ENCODE results near the gene NKAIN2. TPM values are rescaled to one million over a fixed set of nuclear protein-coding genes. Genes with fewer than 3 reads are reported as not detected.

The NKAIN2 gene
- polyA plus RNA-seq, 1 of the 3 experiments (the other 2 are of a cell fraction): not detected

DNA sequence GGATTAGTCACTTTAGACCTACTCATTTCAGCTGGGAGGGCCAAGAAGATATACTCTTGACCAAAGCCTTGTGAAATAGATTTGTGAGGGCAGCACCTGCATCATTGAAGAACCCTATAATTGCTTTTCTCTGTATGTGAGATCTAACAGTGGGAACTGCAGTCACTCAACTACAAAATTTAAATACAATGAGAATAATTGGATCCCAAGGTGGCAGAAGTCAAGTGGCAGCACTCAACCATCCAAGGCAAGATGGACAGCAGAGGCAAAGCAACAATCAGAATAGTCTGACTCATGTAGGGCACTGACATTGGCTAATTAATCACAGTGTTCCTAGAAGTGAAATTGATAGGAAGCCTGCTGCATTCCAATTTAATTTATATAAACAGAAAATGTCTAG is 8.9 kb upstream of the NKAIN2 start:
- no peaks in the 10 kb centered on the region for H4K20me1 ChIP-seq (ENCODE audit: insufficient read depth)
- H3F3A ChIP-seq (replicated peaks; ENCODE audit: insufficient read depth): no peaks in the 10 kb centered on the region
- no peak overlapping the region for H2AFZ ChIP-seq (ENCODE audit: low read depth)
- no peaks in the 10 kb centered on the region for H3K4me1 ChIP-seq (ENCODE audit: control insufficient read depth in 1 of 2, insufficient read depth in 2 of 2, low read depth in 1 of 2, low read length in 1 of 2)
- no peaks in the 10 kb centered on the region for H3K36me3 ChIP-seq (replicated peaks in 1 of 2; ENCODE audit: control insufficient read depth in 1 of 2, insufficient read depth in 2 of 2, low read length in 1 of 2)
- no peak overlapping the region for H3K4me2 ChIP-seq
- DNase-seq: no peak
- H3K9me3 ChIP-seq: no peaks in the 10 kb centered on the region
- H3K79me2 ChIP-seq (ENCODE audit: insufficient read depth): no peaks in the 10 kb centered on the region
- ChIA-PET POLR2A (no interaction called here), CTCF (interaction anchor here (0.6 to 1.0 kb wide), 2 partner anchors 8 to 14 kb away, joined by 3 to 4 read pairs; no protein-coding TSS in a partner anchor)
- no peak overlapping the region for H3K27ac ChIP-seq (ENCODE audit: low read depth in 2 of 2, low read length in 1 of 2)
- H3K9me2 ChIP-seq: no peaks in the 10 kb centered on the region
- TF ChIP-seq SMC3 (IDR thresholded peaks at IDR 0.05; ENCODE audit: low read depth, low read length) (no peak), CHD2 (IDR thresholded peaks at IDR 0.05; ENCODE audit: low read length, partially characterized antibody) (no peak), SIN3A (IDR thresholded peaks at IDR 0.05; ENCODE audit: borderline replicate concordance, low read depth, low read length) (no peak), YY1 (IDR thresholded peaks at IDR 0.05; ENCODE audit: low read depth) (no peak), GABPA (IDR thresholded peaks at IDR 0.05; ENCODE audit: low read depth) (no peak), POLR2AphosphoS5 (IDR thresholded peaks at IDR 0.05; ENCODE audit: low read depth, low read length) (no peak), TEAD4 (IDR thresholded peaks at IDR 0.05; ENCODE audit: borderline replicate concordance, insufficient read depth) (no peak), FOXM1 (IDR thresholded peaks at IDR 0.05; ENCODE audit: low read depth) (no peak), TCF12 (IDR thresholded peaks at IDR 0.05) (no peak), RCOR1 (IDR thresholded peaks at IDR 0.05; ENCODE audit: low read length) (no peak), MEF2A (IDR thresholded peaks at IDR 0.05; ENCODE audit: borderline replicate concordance, low read depth) (no peak)
- TF ChIP-seq, protein P1, sequence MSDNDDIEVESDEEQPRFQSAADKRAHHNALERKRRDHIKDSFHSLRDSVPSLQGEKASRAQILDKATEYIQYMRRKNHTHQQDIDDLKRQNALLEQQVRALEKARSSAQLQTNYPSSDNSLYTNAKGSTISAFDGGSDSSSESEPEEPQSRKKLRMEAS (IDR thresholded peaks at IDR 0.05; ENCODE audit: low read depth): no peak
- TF ChIP-seq, protein P2, sequence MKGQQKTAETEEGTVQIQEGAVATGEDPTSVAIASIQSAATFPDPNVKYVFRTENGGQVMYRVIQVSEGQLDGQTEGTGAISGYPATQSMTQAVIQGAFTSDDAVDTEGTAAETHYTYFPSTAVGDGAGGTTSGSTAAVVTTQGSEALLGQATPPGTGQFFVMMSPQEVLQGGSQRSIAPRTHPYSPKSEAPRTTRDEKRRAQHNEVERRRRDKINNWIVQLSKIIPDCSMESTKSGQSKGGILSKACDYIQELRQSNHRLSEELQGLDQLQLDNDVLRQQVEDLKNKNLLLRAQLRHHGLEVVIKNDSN (IDR thresholded peaks at IDR 0.05; ENCODE audit: borderline replicate concordance, low read depth): no peak
- TF ChIP-seq, protein P3, sequence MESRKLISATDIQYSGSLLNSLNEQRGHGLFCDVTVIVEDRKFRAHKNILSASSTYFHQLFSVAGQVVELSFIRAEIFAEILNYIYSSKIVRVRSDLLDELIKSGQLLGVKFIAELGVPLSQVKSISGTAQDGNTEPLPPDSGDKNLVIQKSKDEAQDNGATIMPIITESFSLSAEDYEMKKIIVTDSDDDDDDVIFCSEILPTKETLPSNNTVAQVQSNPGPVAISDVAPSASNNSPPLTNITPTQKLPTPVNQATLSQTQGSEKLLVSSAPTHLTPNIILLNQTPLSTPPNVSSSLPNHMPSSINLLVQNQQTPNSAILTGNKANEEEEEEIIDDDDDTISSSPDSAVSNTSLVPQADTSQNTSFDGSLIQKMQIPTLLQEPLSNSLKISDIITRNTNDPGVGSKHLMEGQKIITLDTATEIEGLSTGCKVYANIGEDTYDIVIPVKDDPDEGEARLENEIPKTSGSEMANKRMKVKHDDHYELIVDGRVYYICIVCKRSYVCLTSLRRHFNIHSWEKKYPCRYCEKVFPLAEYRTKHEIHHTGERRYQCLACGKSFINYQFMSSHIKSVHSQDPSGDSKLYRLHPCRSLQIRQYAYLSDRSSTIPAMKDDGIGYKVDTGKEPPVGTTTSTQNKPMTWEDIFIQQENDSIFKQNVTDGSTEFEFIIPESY (IDR thresholded peaks at IDR 0.05; ENCODE audit: borderline replicate concordance, low read depth): no peak
- TF ChIP-seq, protein P4, sequence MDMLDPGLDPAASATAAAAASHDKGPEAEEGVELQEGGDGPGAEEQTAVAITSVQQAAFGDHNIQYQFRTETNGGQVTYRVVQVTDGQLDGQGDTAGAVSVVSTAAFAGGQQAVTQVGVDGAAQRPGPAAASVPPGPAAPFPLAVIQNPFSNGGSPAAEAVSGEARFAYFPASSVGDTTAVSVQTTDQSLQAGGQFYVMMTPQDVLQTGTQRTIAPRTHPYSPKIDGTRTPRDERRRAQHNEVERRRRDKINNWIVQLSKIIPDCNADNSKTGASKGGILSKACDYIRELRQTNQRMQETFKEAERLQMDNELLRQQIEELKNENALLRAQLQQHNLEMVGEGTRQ (IDR thresholded peaks at IDR 0.05; ENCODE audit: borderline replicate concordance, low read depth, low read length): no peak
- no peak overlapping the region for H3K9ac ChIP-seq
- H3K4me3 ChIP-seq (ENCODE audit: low read depth in 2 of 2, low read length in 1 of 2): no peak overlapping the region
- H3K27me3 ChIP-seq (ENCODE audit: insufficient read depth): no peaks in the 10 kb centered on the region

DNA sequence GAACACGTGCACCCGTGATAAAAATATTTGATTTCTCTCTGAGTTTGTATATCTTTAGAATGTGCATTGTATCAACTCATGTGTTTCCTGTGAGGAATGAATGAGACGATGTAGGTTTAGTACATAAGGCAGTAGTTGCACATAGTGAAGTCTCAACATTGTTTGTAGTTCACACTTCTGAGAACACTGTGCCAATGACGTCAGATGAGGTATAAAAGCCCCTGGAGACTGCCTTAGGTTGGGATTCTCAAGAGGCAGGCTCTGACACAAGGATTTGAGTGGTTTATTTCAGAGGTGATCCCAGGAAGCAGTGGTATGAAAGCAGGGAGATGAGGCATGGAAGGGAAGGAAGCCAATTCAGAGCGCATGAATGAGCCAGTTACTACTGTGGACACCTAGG is 2.6 kb upstream of the NKAIN2 start:
- Histone ChIP-seq H3K4me2 (no peak overlapping the region), H3K79me2 (ENCODE audit: insufficient read depth) (no peaks in the 10 kb centered on the region), H3K9ac (no peak overlapping the region), H3K9me2 (no peaks in the 10 kb centered on the region), H3K9me3 (no peaks in the 10 kb centered on the region), H3K36me3 (replicated peaks in 1 of 2; ENCODE audit: control insufficient read depth in 1 of 2, insufficient read depth in 2 of 2, low read length in 1 of 2) (no peaks in the 10 kb centered on the region), H3K4me1 (ENCODE audit: control insufficient read depth in 1 of 2, insufficient read depth in 2 of 2, low read depth in 1 of 2, low read length in 1 of 2) (no peaks in the 10 kb centered on the region; a peak in 1 of 4 replicates), H3K4me3 (ENCODE audit: low read depth in 2 of 2, low read length in 1 of 2) (no peak overlapping the region), H4K20me1 (ENCODE audit: insufficient read depth) (no peaks in the 10 kb centered on the region), H2AFZ (ENCODE audit: low read depth) (no peak overlapping the region), H3K27ac (ENCODE audit: low read depth in 2 of 2, low read length in 1 of 2) (no peak overlapping the region), H3K27me3 (ENCODE audit: insufficient read depth) (peaks cover 34% of the 10 kb centered on the region), H3F3A (replicated peaks; ENCODE audit: insufficient read depth) (no peaks in the 10 kb centered on the region)
- DNase-seq: no peak
- TF ChIP-seq NFIC (IDR thresholded peaks at IDR 0.05; ENCODE audit: borderline replicate concordance): no peak
- TF ChIP-seq RAD21 (IDR thresholded peaks at IDR 0.05; ENCODE audit: low read length): no peak
- no peak for TF ChIP-seq POLR2AphosphoS5 (IDR thresholded peaks at IDR 0.05; ENCODE audit: low read depth, low read length)
- TF ChIP-seq FOXJ3 (CRISPR knock-in tag; IDR thresholded peaks at IDR 0.05): no peak
- TF ChIP-seq SMC3 (IDR thresholded peaks at IDR 0.05; ENCODE audit: low read depth, low read length): no peak
- TF ChIP-seq, protein P3 (IDR thresholded peaks at IDR 0.05; ENCODE audit: borderline replicate concordance, low read depth): no peak
- no peak for TF ChIP-seq NRF1 (IDR thresholded peaks at IDR 0.05; ENCODE audit: low read depth, low read length)
- no peak for TF ChIP-seq TCF12 (IDR thresholded peaks at IDR 0.05)
- no peak for TF ChIP-seq ELF1 (IDR thresholded peaks at IDR 0.05)
- TF ChIP-seq FOXM1 (IDR thresholded peaks at IDR 0.05; ENCODE audit: low read depth): no peak
- TF ChIP-seq, protein P5, sequence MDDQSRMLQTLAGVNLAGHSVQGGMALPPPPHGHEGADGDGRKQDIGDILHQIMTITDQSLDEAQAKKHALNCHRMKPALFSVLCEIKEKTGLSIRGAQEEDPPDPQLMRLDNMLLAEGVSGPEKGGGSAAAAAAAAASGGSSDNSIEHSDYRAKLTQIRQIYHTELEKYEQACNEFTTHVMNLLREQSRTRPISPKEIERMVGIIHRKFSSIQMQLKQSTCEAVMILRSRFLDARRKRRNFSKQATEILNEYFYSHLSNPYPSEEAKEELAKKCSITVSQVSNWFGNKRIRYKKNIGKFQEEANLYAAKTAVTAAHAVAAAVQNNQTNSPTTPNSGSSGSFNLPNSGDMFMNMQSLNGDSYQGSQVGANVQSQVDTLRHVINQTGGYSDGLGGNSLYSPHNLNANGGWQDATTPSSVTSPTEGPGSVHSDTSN (IDR thresholded peaks at IDR 0.05): no peak
- ChIA-PET CTCF (interaction anchor here (1.4 to 2.4 kb wide), 3 partner anchors 9 to 21 kb away, joined by 3 to 19 read pairs (median 12); no protein-coding TSS in a partner anchor), POLR2A (no interaction called here)
- WGBS (ENCODE audit: low lambda C conversion rate): 10% methylated on average over 5 of the region's 5 CpGs

All from SK-N-SH (cell line).